ENCODE results near the gene ATF6. TPM values are rescaled to one million over a fixed set of nuclear protein-coding genes. Genes with fewer than 3 reads are reported as not detected.

ATF6 gene
- total RNA-seq, 2 experiments from 2014 or later = 16.2 to 17.1 TPM

- no peak overlapping the region for H3K4me3 ChIP-seq (ENCODE audit: low read length)
- H3K27me3 ChIP-seq (ENCODE audit: control insufficient read depth in 1 of 2, insufficient read depth in 2 of 2, low read length in 2 of 2) = no peaks in the 10 kb centered on the region
- intact Hi-C loops (cut with DNase I, micrococcal nuclease) = no loop called here
- POLR2A ChIA-PET = interaction anchor here (0.6 kb wide), 1 partner anchor 8 kb away, joined by 3 read pairs; no protein-coding TSS in a partner anchor
- no peak overlapping the region for H3K27ac ChIP-seq (ENCODE audit: low read depth in 1 of 2, low read length in 2 of 2)
- DNase-seq (peak in 1 of 14 experiments; percentile 18), ATAC-seq (ENCODE audit: poor library complexity) (no peak)
- H3K27me3 Mint-ChIP-seq = no peaks in the 10 kb centered on the region
- peaks cover 26% of the 10 kb centered on the region for H3K36me3 ChIP-seq (ENCODE audit: insufficient read depth, low read length)
- no peak overlapping the region for H3K4me3 Mint-ChIP-seq
- peaks cover 23% of the 10 kb centered on the region for H3K36me3 Mint-ChIP-seq (ENCODE audit: low read depth)
- no peaks in the 10 kb centered on the region for H3K9me3 Mint-ChIP-seq
- no peak for TF ChIP-seq CTCF (IDR thresholded peaks at IDR 0.05)
- H3K4me1 Mint-ChIP-seq (ENCODE audit: low read depth) = peaks cover 36% of the 10 kb centered on the region
- no peaks in the 10 kb centered on the region for H3K4me1 ChIP-seq (ENCODE audit: insufficient read depth, low read length)
- peaks cover 0 to 4% of the 10 kb centered on the region in 2 experiments for H3K9me3 ChIP-seq (ENCODE audit: control insufficient read depth in 1 of 2, insufficient read depth in 1 of 2, low read length in 2 of 2)
- CTCF ChIA-PET = no interaction called here
- no peak overlapping the region for H3K27ac Mint-ChIP-seq
Observed at GRCh38 chr1:161915051-161915503, 149.0 kb downstream of the ATF6 start.

GRCh38 chr1:161915978-161916377, 149.9 kb downstream of the ATF6 start:
- Histone ChIP-seq H3K4me3 (ENCODE audit: low read length) (no peak overlapping the region), H3K4me1 (ENCODE audit: insufficient read depth, low read length) (no peaks in the 10 kb centered on the region), H3K27ac (ENCODE audit: low read depth in 1 of 2, low read length in 2 of 2) (no peak overlapping the region), H3K9me3 (ENCODE audit: control insufficient read depth in 1 of 2, insufficient read depth in 1 of 2, low read length in 2 of 2) (peaks cover 0 to 4% of the 10 kb centered on the region in 2 experiments), H3K27me3 (ENCODE audit: control insufficient read depth in 1 of 2, insufficient read depth in 2 of 2, low read length in 2 of 2) (no peaks in the 10 kb centered on the region), H3K36me3 (ENCODE audit: insufficient read depth, low read length) (peaks cover 26% of the 10 kb centered on the region)
- Mint-ChIP-seq H3K4me3 (no peak overlapping the region), H3K27ac (no peak overlapping the region), H3K9me3 (no peaks in the 10 kb centered on the region), H3K36me3 (ENCODE audit: low read depth) (peaks cover 25% of the 10 kb centered on the region), H3K4me1 (ENCODE audit: low read depth) (peaks cover 30% of the 10 kb centered on the region), H3K27me3 (no peaks in the 10 kb centered on the region)
- ATAC-seq (ENCODE audit: poor library complexity) = no peak
- DNase-seq = no peak
- no peak for TF ChIP-seq CTCF (IDR thresholded peaks at IDR 0.05)
- intact Hi-C loops (cut with DNase I, micrococcal nuclease) = no loop called here
- ChIA-PET CTCF (no interaction called here), POLR2A (no interaction called here)

GRCh38 chr1:161919229-161919628, 153.1 kb downstream of the ATF6 start:
- H3K9me3 ChIP-seq (ENCODE audit: control insufficient read depth in 1 of 2, insufficient read depth in 1 of 2, low read length in 2 of 2) = peaks cover 0 to 4% of the 10 kb centered on the region in 2 experiments
- no peak overlapping the region for H3K4me3 ChIP-seq (ENCODE audit: low read length)
- no peak for ATAC-seq (ENCODE audit: poor library complexity)
- H3K27me3 ChIP-seq (ENCODE audit: control insufficient read depth in 1 of 2, insufficient read depth in 2 of 2, low read length in 2 of 2) = no peaks in the 10 kb centered on the region
- H3K36me3 Mint-ChIP-seq (ENCODE audit: low read depth) = peaks cover 47% of the 10 kb centered on the region
- H3K27me3 Mint-ChIP-seq = no peaks in the 10 kb centered on the region
- POLR2A ChIA-PET = interaction anchor here (0.8 to 1.9 kb wide), 2 partner anchors 16 to 30 kb away, joined by 3 to 15 read pairs; no protein-coding TSS in a partner anchor
- H3K4me1 ChIP-seq (ENCODE audit: insufficient read depth, low read length) = no peaks in the 10 kb centered on the region
- CTCF ChIA-PET = interaction anchor here (1.3 kb wide), 1 partner anchor 15 kb away, joined by 4 read pairs; no protein-coding TSS in a partner anchor
- peaks cover 11% of the 10 kb centered on the region for H3K36me3 ChIP-seq (ENCODE audit: insufficient read depth, low read length)
- TF ChIP-seq CTCF (IDR thresholded peaks at IDR 0.05) = no peak
- H3K9me3 Mint-ChIP-seq = no peaks in the 10 kb centered on the region
- peak overlapping the region; percentile 73 for H3K4me3 Mint-ChIP-seq
- DNase-seq = peak in 1 of 14 experiments; percentile 33
- H3K27ac ChIP-seq (ENCODE audit: low read depth in 1 of 2, low read length in 2 of 2) = peak overlapping the region in 1 of 2 donors; percentile 0
- intact Hi-C loops (cut with DNase I, micrococcal nuclease) = no loop called here
- peak overlapping the region; percentile 84 for H3K27ac Mint-ChIP-seq
- H3K4me1 Mint-ChIP-seq (ENCODE audit: low read depth) = peaks cover 52% of the 10 kb centered on the region
